ENCODE data around the gene KPNB1.
A peak's percentile ranks its signal among the peaks of the same experiment; 100 is the strongest.
"Not testable (repeated sequence)": the region's sequence is repeated elsewhere in the genome, so short reads cannot be mapped to it uniquely, and the experiment has no call there.

KPNB1 gene

DNA sequence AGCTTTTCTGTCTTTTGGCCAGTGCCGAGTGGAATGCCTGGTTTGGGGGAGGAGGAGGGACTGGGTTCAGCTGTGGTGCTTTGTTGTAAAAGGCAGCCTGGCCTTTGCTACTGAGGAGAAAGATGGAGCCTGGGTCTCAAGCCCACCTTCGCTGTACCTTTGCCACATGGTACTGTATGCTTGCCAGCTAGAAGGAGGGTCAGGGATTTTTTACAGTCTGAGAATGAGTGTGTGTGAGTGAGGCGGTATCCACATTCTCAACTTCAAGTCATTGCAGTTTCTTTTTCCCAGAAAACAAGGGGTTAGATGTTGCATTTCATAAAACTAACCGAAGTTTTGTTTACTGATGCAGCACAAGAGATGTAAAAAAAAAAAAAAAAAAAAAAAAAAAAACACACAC is 33.0 kb downstream of the KPNB1 start:
- DNase-seq = not testable (repeated sequence)

- no peak for DNase-seq
Observed at GRCh38 chr17:47684025-47684424, 34.3 kb downstream of the KPNB1 start.

GRCh38 chr17:47684535-47685193 is 34.9 kb downstream of the KPNB1 start:
- no peak for DNase-seq

- no peak for DNase-seq
Observed at GRCh38 chr17:47685556-47686275, 36.0 kb downstream of the KPNB1 start.

GRCh38 chr17:47686276-47686635 is 36.5 kb downstream of the KPNB1 start:
- no peak for DNase-seq

- no peak for DNase-seq
Observed at GRCh38 chr17:47686664-47687327, 37.1 kb downstream of the KPNB1 start.

- no peak for DNase-seq
Observed at GRCh38 chr17:47687328-47687690, 37.6 kb downstream of the KPNB1 start.

GRCh38 chr17:47687748-47688147 is 38.0 kb downstream of the KPNB1 start:
- DNase-seq = no peak

- no peak for DNase-seq
Observed at GRCh38 chr17:47690121-47690520, 40.4 kb downstream of the KPNB1 start.

GRCh38 chr17:47692137-47692894 is 42.6 kb downstream of the KPNB1 start:
- no peak for DNase-seq

DNA sequence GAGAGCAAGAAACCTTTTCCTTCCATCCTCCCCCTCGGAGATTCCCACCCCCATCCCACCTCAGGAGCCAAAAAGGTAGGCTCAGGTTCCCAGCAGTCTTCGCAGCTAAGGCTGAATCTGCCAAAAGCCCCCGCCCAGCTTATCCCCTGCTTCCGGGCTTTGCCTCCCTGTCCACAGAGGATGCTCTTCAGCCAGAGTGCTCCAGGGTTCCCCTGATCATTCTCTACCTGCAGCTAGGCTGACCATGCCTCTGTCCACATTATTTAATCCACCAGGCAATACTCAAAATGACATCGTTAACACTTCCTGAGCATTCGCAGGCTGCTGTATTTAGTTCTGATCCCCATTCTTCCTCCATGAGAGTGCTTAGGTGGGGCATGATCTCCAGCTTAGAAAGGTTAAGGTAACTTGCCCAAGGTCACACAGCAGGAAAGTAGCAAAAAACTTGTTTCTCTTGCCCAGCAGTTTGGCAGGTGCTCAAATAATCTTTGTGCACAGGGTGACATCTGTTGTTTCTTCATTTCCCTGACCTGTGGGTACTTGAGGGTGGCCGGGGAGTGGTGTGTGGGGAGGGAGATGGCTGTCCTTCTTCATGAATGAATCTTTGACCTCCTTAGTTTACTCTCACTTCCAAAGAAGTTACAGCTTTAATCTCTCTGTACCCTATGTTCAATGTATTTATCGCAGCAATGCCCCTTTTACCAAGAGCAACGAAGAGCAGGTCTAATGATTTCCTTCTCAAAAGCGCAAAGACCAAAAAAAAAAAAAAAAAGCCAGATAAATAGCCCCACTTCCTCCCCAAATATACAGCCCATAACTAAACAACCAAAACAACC is 43.4 kb downstream of the KPNB1 start:
- no peak for DNase-seq

DNA sequence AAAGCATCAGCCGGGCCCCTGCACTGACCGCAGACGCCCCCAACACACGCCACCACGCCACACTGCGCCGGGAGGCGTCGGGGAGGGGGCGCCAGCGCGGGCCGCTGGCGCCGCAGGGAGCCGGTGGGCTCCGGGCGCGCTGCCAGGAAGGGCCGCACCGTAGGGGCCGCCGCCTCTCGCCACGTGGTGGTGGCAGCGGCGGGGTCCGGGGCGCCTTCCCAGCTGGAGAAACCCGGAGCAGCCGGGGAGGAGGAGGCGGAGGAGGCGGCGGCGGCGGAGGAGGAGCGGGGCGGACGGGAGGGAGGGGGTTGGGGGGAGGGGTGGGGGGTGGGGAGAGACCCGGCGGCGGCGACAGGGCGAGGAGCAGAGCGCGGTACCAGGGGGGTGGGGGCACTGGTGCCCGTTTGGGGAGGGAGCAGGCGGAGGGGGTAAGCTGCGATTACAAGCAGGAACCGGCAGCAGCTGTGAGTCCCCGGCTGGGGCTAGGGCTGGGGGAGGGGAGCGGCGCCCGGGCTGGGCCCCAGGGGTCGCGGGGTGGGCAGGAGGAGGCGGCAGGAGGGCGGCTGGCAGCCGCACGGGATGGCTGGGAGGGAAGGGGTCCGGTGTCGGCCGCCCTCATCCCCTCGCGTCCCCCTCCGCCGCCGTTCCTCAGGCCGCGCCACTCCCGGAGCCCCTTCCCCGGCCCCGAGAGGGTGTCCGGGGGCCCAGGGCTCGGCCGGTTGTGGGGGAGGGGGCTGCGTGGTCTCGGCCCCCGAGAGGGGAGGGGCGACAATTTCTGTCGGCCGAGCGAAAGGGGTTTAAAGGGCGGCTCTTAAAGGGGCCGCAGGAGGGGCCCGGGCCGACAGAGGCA is 44.2 kb downstream of the KPNB1 start, which contains the start of gene TBKBP1:
TSS of gene TBKBP1 (plus strand) at position 431 of the 850 bp plus-strand sequence. CDS start 1,952 bp downstream, outside the sequence.
- peak; percentile 48 for DNase-seq

DNA sequence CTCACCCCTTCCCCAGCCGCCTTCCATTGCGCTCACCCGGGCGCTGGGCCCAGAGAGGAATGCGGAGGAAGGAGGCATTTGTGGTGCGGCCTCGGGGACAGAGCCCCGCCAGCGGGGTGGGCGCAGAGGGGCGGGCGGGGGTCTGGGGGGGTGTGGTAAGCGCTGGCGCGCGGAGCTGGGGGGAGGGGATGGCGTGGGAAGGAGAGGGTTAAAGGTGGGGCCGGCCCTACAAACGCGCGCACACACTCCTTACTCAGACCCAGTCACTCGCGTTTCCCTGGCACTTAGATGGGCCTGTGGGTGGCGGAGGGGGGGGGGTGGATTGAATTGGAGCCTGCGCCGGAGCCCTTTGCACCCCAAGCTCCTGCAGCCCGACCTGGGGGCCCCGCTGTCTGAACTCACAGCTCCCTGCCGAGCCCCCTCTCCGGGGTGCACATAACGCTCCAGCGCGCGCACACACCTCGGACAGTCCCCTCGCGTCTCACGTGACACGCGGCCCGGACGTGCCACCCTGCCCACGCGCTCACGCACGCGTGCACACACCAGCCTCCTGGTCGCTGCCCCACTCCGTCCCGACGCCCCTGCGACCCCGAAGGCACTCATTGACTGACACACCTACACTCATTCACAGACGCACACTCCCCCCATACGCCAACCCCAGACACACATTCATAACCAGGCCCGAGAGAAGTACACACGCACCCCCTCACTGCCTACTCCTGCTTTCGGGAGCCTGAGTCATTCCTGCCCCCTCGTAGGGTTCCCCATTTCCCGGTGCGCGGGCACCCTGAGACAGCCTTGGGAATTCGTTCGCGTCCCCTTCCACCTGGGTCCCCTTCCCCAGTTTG is 45.1 kb downstream of the KPNB1 start:
- DNase-seq = no peak

GRCh38 chr17:47695429-47696376 is 46.0 kb downstream of the KPNB1 start:
- DNase-seq = no peak

DNA sequence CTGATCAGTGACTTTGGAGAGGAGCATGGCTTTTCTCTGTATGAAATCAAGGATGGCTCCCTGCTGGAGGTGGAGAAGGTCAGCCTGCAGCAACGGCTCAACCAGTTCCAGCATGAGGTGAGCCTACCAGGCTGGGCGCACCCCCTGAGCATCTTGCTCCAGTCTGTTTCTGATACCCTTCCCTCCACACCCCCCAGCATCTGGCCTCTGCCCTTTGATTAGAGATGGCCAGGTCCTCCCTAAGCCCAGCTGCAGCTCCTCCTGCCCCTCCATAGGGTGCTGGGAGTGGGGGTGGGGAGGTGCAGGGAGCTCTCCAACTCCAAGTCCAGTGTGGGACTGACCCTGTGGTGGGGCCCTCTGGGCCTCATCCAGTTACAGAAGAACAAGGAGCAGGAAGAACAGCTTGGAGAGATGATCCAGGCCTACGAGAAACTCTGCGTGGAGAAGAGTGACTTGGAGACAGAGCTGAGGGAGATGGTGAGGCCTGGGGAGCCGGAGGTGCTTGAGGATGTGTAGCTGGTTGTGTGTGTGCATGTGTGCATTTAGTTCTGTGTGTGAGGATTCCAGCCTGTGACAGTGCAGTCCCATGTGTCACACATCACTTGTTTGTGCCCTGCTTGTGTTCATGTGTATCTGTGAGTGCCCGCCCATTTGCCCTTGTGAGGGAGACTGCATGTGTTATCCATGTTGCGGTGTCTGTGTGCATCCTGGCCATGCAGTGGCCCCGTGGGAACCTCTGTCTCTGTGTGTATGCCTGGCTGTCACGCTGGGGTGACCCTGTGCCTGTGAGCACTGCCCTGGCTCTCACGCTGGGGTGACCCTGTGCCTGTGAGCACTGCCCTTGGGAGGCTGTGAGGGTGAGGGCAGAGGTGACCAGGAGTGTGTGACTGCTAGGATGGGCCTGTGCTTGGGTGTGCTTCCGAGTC is 47.3 kb downstream of the KPNB1 start:
- no peak for DNase-seq

GRCh38 chr17:47697906-47698711 is 48.4 kb downstream of the KPNB1 start:
- no peak for DNase-seq

All from NCI-H1694 (cell line).